HEK293 (cell line): ENCODE data around the gene TTLL9.

Experiments used
- MEIS1 ChIP-seq: sonication (generic); formaldehyde crosslinking; IDR thresholded peaks from 2 replicates; pipeline ENCODE4 v1.8.1; 2022; ENCODE audit warnings: missing genetic modification reagents, mild to moderate bottlenecking, borderline replicate concordance
- TSHZ1 ChIP-seq: fragments of 450-650 bp; formaldehyde crosslinking; IDR thresholded peaks from 2 replicates; pipeline ENCODE4 v1.5.1; 2016; ENCODE audit warnings: missing biosample characterization, missing genetic modification characterization, borderline replicate concordance
- YY1 ChIP-seq: fragments of 450-650 bp; formaldehyde crosslinking; IDR thresholded peaks from 2 replicates; pipeline ENCODE4 v1.5.1; 2018; ENCODE audit warnings: missing biosample characterization, missing genetic modification characterization
- ZFP3 ChIP-seq: fragments of 450-650 bp; formaldehyde crosslinking; IDR thresholded peaks from 2 replicates; pipeline ENCODE4 v1.5.1; 2016; ENCODE audit warnings: low read depth, missing biosample characterization, missing genetic modification characterization
- ZFP41 ChIP-seq: fragments of 450-650 bp; formaldehyde crosslinking; IDR thresholded peaks from 2 replicates; pipeline ENCODE4 v1.5.1; 2016; ENCODE audit warnings: missing biosample characterization, missing genetic modification characterization, borderline replicate concordance
- ZNF157 ChIP-seq: fragments of 450-650 bp; formaldehyde crosslinking; IDR thresholded peaks from 2 replicates; pipeline ENCODE4 v1.5.1; 2016; ENCODE audit warnings: missing biosample characterization, missing genetic modification characterization
- ZNF561 ChIP-seq: fragments of 450-650 bp; IDR thresholded peaks from 2 replicates; pipeline ENCODE4 v1.5.1; 2018; ENCODE audit warnings: missing biosample characterization, missing genetic modification characterization, borderline replicate concordance
- ZNF830 ChIP-seq: fragments of 450-650 bp; IDR thresholded peaks from 2 replicates; pipeline ENCODE4 v1.5.0; 2018; ENCODE audit warnings: missing biosample characterization, missing genetic modification characterization, low read depth, mild to moderate bottlenecking, moderate library complexity
- TF ChIP-seq, protein P1 (sequence below): fragments of 450-650 bp; formaldehyde crosslinking; IDR thresholded peaks from 2 replicates; pipeline ENCODE4 v1.5.1; 2016; ENCODE audit warnings: missing biosample characterization, missing genetic modification characterization

- no peak for TF ChIP-seq MEIS1
- TF ChIP-seq, protein P1, sequence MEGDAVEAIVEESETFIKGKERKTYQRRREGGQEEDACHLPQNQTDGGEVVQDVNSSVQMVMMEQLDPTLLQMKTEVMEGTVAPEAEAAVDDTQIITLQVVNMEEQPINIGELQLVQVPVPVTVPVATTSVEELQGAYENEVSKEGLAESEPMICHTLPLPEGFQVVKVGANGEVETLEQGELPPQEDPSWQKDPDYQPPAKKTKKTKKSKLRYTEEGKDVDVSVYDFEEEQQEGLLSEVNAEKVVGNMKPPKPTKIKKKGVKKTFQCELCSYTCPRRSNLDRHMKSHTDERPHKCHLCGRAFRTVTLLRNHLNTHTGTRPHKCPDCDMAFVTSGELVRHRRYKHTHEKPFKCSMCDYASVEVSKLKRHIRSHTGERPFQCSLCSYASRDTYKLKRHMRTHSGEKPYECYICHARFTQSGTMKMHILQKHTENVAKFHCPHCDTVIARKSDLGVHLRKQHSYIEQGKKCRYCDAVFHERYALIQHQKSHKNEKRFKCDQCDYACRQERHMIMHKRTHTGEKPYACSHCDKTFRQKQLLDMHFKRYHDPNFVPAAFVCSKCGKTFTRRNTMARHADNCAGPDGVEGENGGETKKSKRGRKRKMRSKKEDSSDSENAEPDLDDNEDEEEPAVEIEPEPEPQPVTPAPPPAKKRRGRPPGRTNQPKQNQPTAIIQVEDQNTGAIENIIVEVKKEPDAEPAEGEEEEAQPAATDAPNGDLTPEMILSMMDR, result no peak
- TF ChIP-seq YY1 (tag by site-specific recombination), result no peak
- no peak for TF ChIP-seq ZNF830 (tag by site-specific recombination)
- no peak for TF ChIP-seq ZFP41 (tag by site-specific recombination)
- no peak for TF ChIP-seq ZNF561
- no peak for TF ChIP-seq TSHZ1 (tag by site-specific recombination)
- no peak for TF ChIP-seq ZFP3
- no peak for TF ChIP-seq ZNF157 (tag by site-specific recombination)
Measured at GRCh38 chr20:31833931-31834521, 36.4 kb upstream of the TTLL9 start.
